Activated T-helper 17 cell treated with anti-CD3 and anti-CD28 coated beads, Interleukin-2, amount 50 U/mL, for 72 hours (primary cell): ENCODE data around the gene SP6. TPM values are rescaled to one million over a fixed set of nuclear protein-coding genes. Genes with fewer than 3 reads are reported as not detected.

Experiments
- ATAC-seq: fragments of 150-1000 bp; cut with Tn5 transposase; replicated peaks from 2 replicates; pipeline ENCODE4 v1.10.0; 2021; ENCODE audit warnings: mild to moderate bottlenecking, moderate library complexity
- H3K27ac Mint-ChIP-seq: one replicate; pipeline ENCODE4 v1.8.0; 2022; ENCODE audit warnings: mixed read lengths
- H3K27me3 Mint-ChIP-seq: one replicate; pipeline ENCODE4 v1.8.0; 2022; ENCODE audit warnings: mixed read lengths
- H3K36me3 Mint-ChIP-seq: one replicate; pipeline ENCODE4 v1.8.0; 2022; ENCODE audit warnings: low read depth, mild to moderate bottlenecking, mixed read lengths
- H3K4me1 Mint-ChIP-seq: one replicate; pipeline ENCODE4 v1.8.0; 2022; ENCODE audit warnings: mixed read lengths
- H3K4me3 Mint-ChIP-seq: one replicate; pipeline ENCODE4 v1.8.0; 2022; ENCODE audit warnings: mild to moderate bottlenecking, mixed read lengths
- H3K9me3 Mint-ChIP-seq: one replicate; pipeline ENCODE4 v1.8.0; 2022; ENCODE audit warnings: mixed read lengths
- total RNA-seq, 2 donors: library from RNA; stranded (reverse); gene quantifications; one replicate each; pipeline ENCODE4 v1.2.3, GENCODE V29; 2022

The SP6 gene
- total RNA-seq, 2 donors from 2014 or later, result 0.21 TPM; not detected in 1

- H3K27ac Mint-ChIP-seq, result no peak overlapping the region
- H3K36me3 Mint-ChIP-seq, result no peaks in the 10 kb centered on the region
- peaks cover 43% of the 10 kb centered on the region for H3K27me3 Mint-ChIP-seq
- H3K9me3 Mint-ChIP-seq, result no peaks in the 10 kb centered on the region
- peak overlapping the region; percentile 57 for H3K4me3 Mint-ChIP-seq
- peaks cover 8% of the 10 kb centered on the region for H3K4me1 Mint-ChIP-seq
- no peak for ATAC-seq
Measured at GRCh38 chr17:47852113-47852949, 1.4 kb upstream of the SP6 start.

GRCh38 chr17:47851764-47852112 lies 775 bp upstream of the SP6 start:
- no peaks in the 10 kb centered on the region for H3K9me3 Mint-ChIP-seq
- peak overlapping the region; percentile 57 for H3K4me3 Mint-ChIP-seq
- peaks cover 45% of the 10 kb centered on the region for H3K27me3 Mint-ChIP-seq
- peaks cover 8% of the 10 kb centered on the region for H3K4me1 Mint-ChIP-seq
- no peak for ATAC-seq
- no peaks in the 10 kb centered on the region for H3K36me3 Mint-ChIP-seq
- H3K27ac Mint-ChIP-seq, result no peak overlapping the region

- H3K27me3 Mint-ChIP-seq, result peaks cover 54% of the 10 kb centered on the region
- H3K27ac Mint-ChIP-seq, result no peak overlapping the region
- H3K9me3 Mint-ChIP-seq, result no peaks in the 10 kb centered on the region
- H3K36me3 Mint-ChIP-seq, result no peaks in the 10 kb centered on the region
- H3K4me1 Mint-ChIP-seq, result peaks cover 8% of the 10 kb centered on the region
- ATAC-seq, result no peak
- H3K4me3 Mint-ChIP-seq, result peak overlapping the region; percentile 49
Measured at GRCh38 chr17:47850373-47850691, 631 bp downstream of the SP6 start.

- H3K27me3 Mint-ChIP-seq, result peaks cover 46% of the 10 kb centered on the region
Measured at GRCh38 chr17:47848198-47848513, 2.8 kb downstream of the SP6 start.

GRCh38 chr17:47847341-47848197 lies 3.4 kb downstream of the SP6 start:
- Mint-ChIP-seq H3K4me1 (peaks cover 12% of the 10 kb centered on the region), H3K36me3 (no peaks in the 10 kb centered on the region), H3K9me3 (no peaks in the 10 kb centered on the region), H3K27ac (no peak overlapping the region), H3K27me3 (peaks cover 42% of the 10 kb centered on the region), H3K4me3 (no peak overlapping the region)
- ATAC-seq, result no peak

More at GRCh38 chr17:47848198-47848513, 2.8 kb downstream of the SP6 start:
- peaks cover 9% of the 10 kb centered on the region for H3K4me1 Mint-ChIP-seq
- ATAC-seq, result no peak
- no peaks in the 10 kb centered on the region for H3K36me3 Mint-ChIP-seq
- H3K4me3 Mint-ChIP-seq, result no peak overlapping the region
- no peak overlapping the region for H3K27ac Mint-ChIP-seq
- no peaks in the 10 kb centered on the region for H3K9me3 Mint-ChIP-seq

GRCh38 chr17:47846716-47847340 lies 4.1 kb downstream of the SP6 start:
- Mint-ChIP-seq H3K4me3 (no peak overlapping the region), H3K36me3 (no peaks in the 10 kb centered on the region), H3K4me1 (peaks cover 8% of the 10 kb centered on the region), H3K27me3 (peaks cover 34% of the 10 kb centered on the region), H3K9me3 (no peaks in the 10 kb centered on the region), H3K27ac (no peak overlapping the region)
- no peak for ATAC-seq

- Mint-ChIP-seq H3K36me3 (no peaks in the 10 kb centered on the region), H3K4me3 (no peak overlapping the region), H3K4me1 (peaks cover 13% of the 10 kb centered on the region), H3K9me3 (no peaks in the 10 kb centered on the region), H3K27ac (no peak overlapping the region), H3K27me3 (peaks cover 34% of the 10 kb centered on the region)
- no peak for ATAC-seq
Measured at GRCh38 chr17:47845716-47846075, 5.3 kb downstream of the SP6 start.

- no peak overlapping the region for H3K4me3 Mint-ChIP-seq
- no peaks in the 10 kb centered on the region for H3K36me3 Mint-ChIP-seq
- H3K27ac Mint-ChIP-seq, result no peak overlapping the region
- H3K27me3 Mint-ChIP-seq, result peaks cover 34% of the 10 kb centered on the region
- no peak for ATAC-seq
- peaks cover 13% of the 10 kb centered on the region for H3K4me1 Mint-ChIP-seq
- H3K9me3 Mint-ChIP-seq, result no peaks in the 10 kb centered on the region
Measured at GRCh38 chr17:47844814-47845715, 5.9 kb downstream of the SP6 start.

GRCh38 chr17:47844227-47844626 lies 6.7 kb downstream of the SP6 start:
- no peak for ATAC-seq
- Mint-ChIP-seq H3K27me3 (peaks cover 28% of the 10 kb centered on the region), H3K36me3 (no peaks in the 10 kb centered on the region), H3K4me1 (peaks cover 13% of the 10 kb centered on the region), H3K9me3 (no peaks in the 10 kb centered on the region), H3K27ac (no peak overlapping the region), H3K4me3 (no peak overlapping the region)

- Mint-ChIP-seq H3K4me1 (peaks cover 13% of the 10 kb centered on the region), H3K4me3 (no peak overlapping the region), H3K9me3 (no peaks in the 10 kb centered on the region), H3K27ac (peak overlapping the region; percentile 30), H3K36me3 (no peaks in the 10 kb centered on the region), H3K27me3 (peaks cover 25% of the 10 kb centered on the region)
- ATAC-seq, result no peak
Measured at GRCh38 chr17:47843391-47843730, 7.6 kb downstream of the SP6 start.

- Mint-ChIP-seq H3K27ac (peak overlapping the region; percentile 94), H3K9me3 (no peaks in the 10 kb centered on the region), H3K36me3 (peaks cover 7% of the 10 kb centered on the region), H3K27me3 (peaks cover 19% of the 10 kb centered on the region), H3K4me1 (peaks cover 13% of the 10 kb centered on the region), H3K4me3 (peak overlapping the region; percentile 93)
- no peak for ATAC-seq
Measured at GRCh38 chr17:47841488-47842291, 9.3 kb downstream of the SP6 start.

GRCh38 chr17:47840742-47841487 lies 10.0 kb downstream of the SP6 start, which contains the start of gene SCRN2:
TSS of gene SCRN2 (minus strand) at chr17:47841273. CDS start at chr17:47840843, 430 bp downstream.
- peaks cover 11% of the 10 kb centered on the region for H3K27me3 Mint-ChIP-seq
- H3K4me1 Mint-ChIP-seq, result peaks cover 13% of the 10 kb centered on the region
- H3K4me3 Mint-ChIP-seq, result peak within 1 kb of the TSS; percentile 93
- peak; percentile 95 for ATAC-seq
- H3K9me3 Mint-ChIP-seq, result no peaks in the 10 kb centered on the region
- peak within 1 kb of the TSS; percentile 94 for H3K27ac Mint-ChIP-seq
- peaks cover 7% of the 10 kb centered on the region for H3K36me3 Mint-ChIP-seq
